H1 (cell line): ENCODE measurements around the gene BRMS1. TPM values are rescaled to one million over a fixed set of nuclear protein-coding genes. Genes with fewer than 3 reads are reported as not detected.
A peak's percentile ranks its signal among the peaks of the same experiment; 100 is the strongest.

Experiments
- ASH2L ChIP-seq: fragments of 200-600, 300-600 bp; sonication (generic); IDR thresholded peaks from one replicate; pipeline ENCODE4 v1.7.1; 2017; ENCODE audit warnings: low read length
- BCL11A ChIP-seq, 2 experiments: IDR thresholded peaks; one replicate each; pipeline ENCODE4 v1.6.1; 2011; ENCODE audit warnings: low read depth in 2 of 2, low read length in 2 of 2, mild to moderate bottlenecking in 2 of 2
- BRCA1 ChIP-seq: IDR thresholded peaks from 2 replicates; pipeline ENCODE4 v1.6.1; 2012; ENCODE audit warnings: low read depth, low read length, improper control_type of control experiment
- CEBPB ChIP-seq: IDR thresholded peaks from 2 replicates; pipeline ENCODE4 v1.6.1; 2012; ENCODE audit warnings: low read depth, low read length
- CHD2 ChIP-seq: IDR thresholded peaks from 2 replicates; pipeline ENCODE4 v1.6.1; 2012; ENCODE audit warnings: low read length, improper control_type of control experiment
- CREB1 ChIP-seq: IDR thresholded peaks from 2 replicates; pipeline ENCODE4 v1.6.1; 2012; ENCODE audit warnings: inconsistent platforms
- HDAC6 ChIP-seq: IDR thresholded peaks from one replicate; pipeline ENCODE4 v1.7.1; 2012; ENCODE audit warnings: low read depth, mild to moderate bottlenecking, inconsistent platforms, low read length, moderate library complexity
- JUN ChIP-seq: IDR thresholded peaks from 2 replicates; pipeline ENCODE4 v1.6.1; 2011; ENCODE audit warnings: low read depth, mild to moderate bottlenecking, improper control_type of control experiment, low read length
- JUND ChIP-seq: IDR thresholded peaks from 2 replicates; pipeline ENCODE4 v1.6.1; 2011; ENCODE audit warnings: mild to moderate bottlenecking, improper control_type of control experiment, low read length
- KDM4A ChIP-seq: IDR thresholded peaks from one replicate; pipeline ENCODE4 v1.7.1; 2012; ENCODE audit warnings: low read depth, mild to moderate bottlenecking, moderate library complexity, low read length, inconsistent platforms; ENCODE audit not compliant: severe bottlenecking
- KDM5A ChIP-seq: fragments of 200-600 bp; IDR thresholded peaks from 2 replicates; pipeline ENCODE4 v1.7.1; 2012; ENCODE audit warnings: mild to moderate bottlenecking, low read length, inconsistent platforms, mixed read lengths
- PHF8 ChIP-seq: fragments of 200-600 bp; sonication (generic); conservative IDR thresholded peaks from 2 replicates; pipeline ENCODE4 v1.7.1; 2012; ENCODE audit warnings: low read depth, mild to moderate bottlenecking, inconsistent platforms, low read length, moderate library complexity
- POLR2AphosphoS5 ChIP-seq: IDR thresholded peaks from 2 replicates; pipeline ENCODE4 v1.6.1; 2011; ENCODE audit warnings: low read depth, low read length
- RAD21 ChIP-seq, 2 experiments: IDR thresholded peaks in 1 of 2; conservative IDR thresholded peaks in 1 of 2; 2 replicates each; pipeline ENCODE4 v1.6.1; 2011; ENCODE audit warnings: low read depth in 2 of 2, low read length in 2 of 2, improper control_type of control experiment in 1 of 2, inconsistent platforms in 1 of 2, mild to moderate bottlenecking in 1 of 2, moderate library complexity in 1 of 2
- RBBP5 ChIP-seq: IDR thresholded peaks from 2 replicates; pipeline ENCODE4 v1.7.1; 2012; ENCODE audit warnings: low read depth, mild to moderate bottlenecking, inconsistent platforms, low read length, moderate library complexity, borderline replicate concordance
- RFX5 ChIP-seq: IDR thresholded peaks from 2 replicates; pipeline ENCODE4 v1.6.1; 2011; ENCODE audit warnings: low read depth, low read length, improper control_type of control experiment, borderline replicate concordance
- SIN3A ChIP-seq, 2 experiments: IDR thresholded peaks in 1 of 2; conservative IDR thresholded peaks in 1 of 2; 2 replicates each; pipeline ENCODE4 v1.6.1; 2011 to 2012; ENCODE audit warnings: low read length in 2 of 2, improper control_type of control experiment in 1 of 2, low read depth in 1 of 2, mild to moderate bottlenecking in 1 of 2
- SP2 ChIP-seq: IDR thresholded peaks from 2 replicates; pipeline ENCODE4 v1.6.1; 2012; ENCODE audit warnings: mild to moderate bottlenecking, low read length, inconsistent platforms
- SP4 ChIP-seq: IDR thresholded peaks from 2 replicates; pipeline ENCODE4 v1.6.1; 2012; ENCODE audit warnings: low read length, inconsistent platforms
- SRF ChIP-seq: IDR thresholded peaks from 2 replicates; pipeline ENCODE4 v1.6.1; 2011; ENCODE audit warnings: mild to moderate bottlenecking, low read depth, low read length, moderate library complexity
- TCF12 ChIP-seq: IDR thresholded peaks from 2 replicates; pipeline ENCODE4 v1.6.1; 2011; ENCODE audit warnings: low read depth, mild to moderate bottlenecking, low read length
- YY1 ChIP-seq: IDR thresholded peaks from 2 replicates; pipeline ENCODE4 v1.6.1; 2011; ENCODE audit warnings: low read depth, mild to moderate bottlenecking, low read length
- polyA plus RNA-seq, 7 experiments: library from polyadenylated mRNA; depleted of rRNA in 3 of 7; stranded (reverse) in 5 of 7; unstranded in 2 of 7; fragments of >200 nt in 5 of 7; fragments of 200-250 nt in 2 of 7; gene quantifications; 1 replicate in 5 of 7; 2 replicates in 1 of 7; 4 replicates in 1 of 7; pipeline versions ENCODE4 v1.2.1 to v1.2.3, GENCODE V29; 2011 to 2013; ENCODE audit warnings: missing spikeins in 2 of 7, mixed read lengths in 2 of 7
- total RNA-seq: library from RNA; stranded (reverse); fragmentation: NEBNext Ultra II Directional; extraction: Animal tissue kit (Norgen Biotek cat#: 25700); gene quantifications from 2 replicates; pipeline ENCODE4 v1.2.1, GENCODE V29; 2021
- TF ChIP-seq, protein P1 (sequence below), 3 experiments: IDR thresholded peaks; 1 replicate in 2 of 3; 2 replicates in 1 of 3; pipeline versions ENCODE4 v1.5.1 to v1.6.1; 2011; ENCODE audit warnings: low read length in 3 of 3, mild to moderate bottlenecking in 3 of 3, inconsistent platforms in 2 of 3, low read depth in 1 of 3, moderate library complexity in 1 of 3; ENCODE audit not compliant: insufficient read depth in 1 of 3; ENCODE audit errors: control extremely low read depth in 1 of 3

Gene BRMS1
- total and polyA plus RNA-seq, 2 of the 8 experiments (the other 6 are each of a cell fraction or from before 2014, with no cell fraction given) = 39.2 to 46.1 TPM

GRCh38 chr11:66336234-66337102, 8.4 kb downstream of the BRMS1 start, which contains the start of gene RIN1 (continued):
- TF ChIP-seq RBBP5 (peak; percentile 30; the same call in 1 of the 2 replicates), ASH2L (no peak), BRCA1 (no peak), CHD2 (no peak), SP2 (no peak), JUN (0 out of 2 replicates have a peak, but pooled peaks have one; percentile 40), BCL11A (IDR thresholded peaks at IDR 0.05; ENCODE audit: low read depth in 2 of 2, low read length in 2 of 2) (no peak), JUND (peak; percentile 88), TCF12 (no peak), SP4 (no peak), POLR2AphosphoS5 (peak; percentile 56; the same call in 1 of the 2 replicates), SRF (no peak), RFX5 (no peak), KDM5A (no peak), CEBPB (no peak), HDAC6 (no peak), CREB1 (peak; percentile 57), RAD21 (IDR thresholded peaks at IDR 0.05 in 1 of 2, conservative IDR thresholded peaks at IDR 0.05 in 1 of 2; ENCODE audit: low read depth in 2 of 2, low read length in 2 of 2) (peak; percentile 70 to 79), PHF8 (no peak), SIN3A (conservative IDR thresholded peaks at IDR 0.05 in 1 of 2, IDR thresholded peaks at IDR 0.05 in 1 of 2; ENCODE audit: low read depth in 1 of 2, low read length in 2 of 2) (peak; percentile 71 to 91; a peak in 3 of 4 replicates), KDM4A (no peak), YY1 (no peak)
- TF ChIP-seq, protein P1, sequence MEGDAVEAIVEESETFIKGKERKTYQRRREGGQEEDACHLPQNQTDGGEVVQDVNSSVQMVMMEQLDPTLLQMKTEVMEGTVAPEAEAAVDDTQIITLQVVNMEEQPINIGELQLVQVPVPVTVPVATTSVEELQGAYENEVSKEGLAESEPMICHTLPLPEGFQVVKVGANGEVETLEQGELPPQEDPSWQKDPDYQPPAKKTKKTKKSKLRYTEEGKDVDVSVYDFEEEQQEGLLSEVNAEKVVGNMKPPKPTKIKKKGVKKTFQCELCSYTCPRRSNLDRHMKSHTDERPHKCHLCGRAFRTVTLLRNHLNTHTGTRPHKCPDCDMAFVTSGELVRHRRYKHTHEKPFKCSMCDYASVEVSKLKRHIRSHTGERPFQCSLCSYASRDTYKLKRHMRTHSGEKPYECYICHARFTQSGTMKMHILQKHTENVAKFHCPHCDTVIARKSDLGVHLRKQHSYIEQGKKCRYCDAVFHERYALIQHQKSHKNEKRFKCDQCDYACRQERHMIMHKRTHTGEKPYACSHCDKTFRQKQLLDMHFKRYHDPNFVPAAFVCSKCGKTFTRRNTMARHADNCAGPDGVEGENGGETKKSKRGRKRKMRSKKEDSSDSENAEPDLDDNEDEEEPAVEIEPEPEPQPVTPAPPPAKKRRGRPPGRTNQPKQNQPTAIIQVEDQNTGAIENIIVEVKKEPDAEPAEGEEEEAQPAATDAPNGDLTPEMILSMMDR (IDR thresholded peaks at IDR 0.05; ENCODE audit: control extremely low read depth in 1 of 3, insufficient read depth in 1 of 3, low read depth in 1 of 3, low read length in 3 of 3) = peak in 2 of 3 experiments; percentile 65 to 75; a peak in 3 of 4 replicates
